Stimulated activated CD8-positive, alpha-beta memory T cell treated with anti-CD3 and anti-CD28 coated beads, Interleukin-12 subunit alpha, Interleukin-12 subunit beta, amount 100 ng/mL, for 4 hours (primary cell): Measurements from ENCODE around the gene VCAN.

Source experiments
- DNase-seq: peaks from one replicate; pipeline ENCODE4 v3.0.0-alpha.2; 2020; ENCODE audit warnings: low read depth

VCAN gene

DNA sequence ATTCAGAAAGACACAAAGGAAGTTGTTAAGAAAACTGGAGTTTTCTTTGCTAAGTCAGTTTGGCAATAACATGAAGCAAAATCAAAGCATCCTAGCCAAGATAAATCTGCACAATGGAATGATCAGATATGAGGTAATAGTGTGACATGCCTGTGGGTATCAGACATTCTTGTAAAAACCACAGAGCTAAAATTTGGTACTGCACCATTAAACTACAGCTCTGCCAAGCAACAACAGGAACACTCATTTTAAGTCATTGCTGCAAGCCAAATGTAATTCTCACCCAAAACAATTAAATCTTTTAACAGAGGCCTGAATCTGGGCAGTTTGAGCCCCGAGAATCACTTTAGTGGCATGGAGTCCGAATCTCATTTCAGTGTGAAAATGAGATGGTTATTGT lies 96.6 kb downstream of the VCAN start:
- DNase-seq: no peak

DNA sequence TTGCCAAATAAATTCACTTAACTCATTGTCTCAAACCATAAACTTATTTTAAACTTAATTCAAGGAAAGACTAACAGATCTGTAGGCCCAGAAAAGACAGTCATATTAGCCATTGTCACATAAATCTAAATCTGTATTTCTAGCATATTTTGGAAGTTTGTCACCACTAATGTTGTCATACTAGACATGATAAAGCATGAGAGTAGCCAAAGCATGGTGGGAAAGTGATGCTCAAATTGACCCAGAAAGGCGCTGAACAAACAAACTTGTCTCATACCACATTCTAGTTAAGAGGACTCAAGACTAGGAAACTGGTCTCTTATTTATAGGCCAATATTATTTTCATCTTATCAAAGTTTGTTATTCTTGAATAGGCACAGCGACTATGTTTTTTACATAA lies 99.4 kb downstream of the VCAN start:
- no peak for DNase-seq

DNA sequence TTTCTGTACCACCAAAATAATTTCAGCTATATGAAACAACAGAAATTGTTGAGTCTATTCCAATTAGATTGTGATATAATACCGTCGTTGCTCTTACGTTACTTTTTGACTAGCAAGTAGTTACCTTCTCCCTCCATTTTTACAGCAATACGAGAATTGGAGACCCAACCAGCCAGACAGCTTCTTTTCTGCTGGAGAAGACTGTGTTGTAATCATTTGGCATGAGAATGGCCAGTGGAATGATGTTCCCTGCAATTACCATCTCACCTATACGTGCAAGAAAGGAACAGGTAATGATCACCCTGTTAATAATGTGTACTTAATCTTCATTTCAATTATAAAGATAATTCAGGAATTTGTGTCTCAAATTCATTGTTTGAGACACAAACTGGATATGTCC lies 100.7 kb downstream of the VCAN start:
- DNase-seq: no peak

DNA sequence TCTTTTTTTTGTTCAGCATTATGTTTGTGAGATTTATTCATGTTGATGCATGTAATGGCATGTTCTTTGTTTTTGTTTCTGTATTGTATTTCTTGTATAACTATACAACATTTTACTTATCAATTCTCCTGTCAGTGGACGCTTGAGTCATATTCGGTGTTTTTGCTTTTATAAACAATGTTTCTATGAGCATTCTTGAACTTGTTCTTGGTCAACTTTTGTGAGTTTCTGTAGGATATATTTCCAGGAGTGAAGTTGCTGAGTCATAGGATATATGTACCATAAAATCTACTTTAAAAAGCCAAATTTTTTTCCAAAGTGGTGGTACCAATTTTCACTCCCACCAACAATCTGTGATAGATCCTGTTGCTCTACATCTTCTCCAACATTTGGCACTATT lies 104.8 kb downstream of the VCAN start:
- no peak for DNase-seq

DNA sequence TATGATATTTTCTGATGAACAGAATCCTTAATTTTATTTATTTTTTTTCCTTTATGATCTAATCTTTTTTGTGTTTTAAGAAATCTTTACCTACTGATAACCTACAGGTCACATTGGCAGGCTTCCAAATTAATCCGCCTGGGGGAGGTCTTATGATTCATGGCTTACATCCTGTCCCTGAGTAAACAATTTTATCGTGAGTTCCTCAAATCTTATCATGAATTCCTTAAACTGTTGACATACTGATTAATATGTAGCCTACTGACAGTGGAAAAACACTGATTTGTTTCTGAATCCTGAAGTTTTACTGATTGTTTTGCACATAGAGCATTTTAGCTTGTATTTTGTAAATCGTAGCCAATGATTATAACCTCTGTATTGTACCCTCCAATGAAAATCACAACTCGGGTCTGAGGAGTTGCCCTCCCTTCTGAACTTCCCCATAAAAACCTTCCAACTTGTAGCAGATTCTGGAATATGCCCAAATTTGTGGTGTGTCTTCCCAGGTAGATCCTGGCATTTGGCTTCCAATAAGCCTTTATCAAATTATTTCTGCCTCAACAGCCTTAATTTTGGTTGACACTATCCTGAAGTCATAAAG lies 105.6 kb downstream of the VCAN start:
- no peak for DNase-seq

DNA sequence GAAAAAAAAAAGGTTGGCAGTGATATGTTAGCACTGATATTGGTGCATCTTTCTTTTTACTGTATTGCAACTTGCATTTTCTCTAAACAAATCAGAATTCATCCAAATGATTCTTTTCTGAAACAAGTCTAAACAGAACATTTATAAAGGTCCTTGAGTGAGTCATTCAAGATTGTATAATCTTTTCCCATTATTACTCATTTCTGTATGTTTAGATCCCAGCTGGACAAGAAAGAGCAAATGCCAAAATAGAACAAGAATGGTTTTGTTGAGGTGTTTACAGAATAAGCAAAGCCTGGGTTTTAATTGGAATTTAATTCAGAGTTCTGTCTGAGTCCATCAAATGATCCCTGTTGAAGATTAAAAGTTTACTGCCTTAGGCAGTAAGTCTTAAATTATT lies 112.3 kb downstream of the VCAN start:
- DNase-seq: no peak

DNA sequence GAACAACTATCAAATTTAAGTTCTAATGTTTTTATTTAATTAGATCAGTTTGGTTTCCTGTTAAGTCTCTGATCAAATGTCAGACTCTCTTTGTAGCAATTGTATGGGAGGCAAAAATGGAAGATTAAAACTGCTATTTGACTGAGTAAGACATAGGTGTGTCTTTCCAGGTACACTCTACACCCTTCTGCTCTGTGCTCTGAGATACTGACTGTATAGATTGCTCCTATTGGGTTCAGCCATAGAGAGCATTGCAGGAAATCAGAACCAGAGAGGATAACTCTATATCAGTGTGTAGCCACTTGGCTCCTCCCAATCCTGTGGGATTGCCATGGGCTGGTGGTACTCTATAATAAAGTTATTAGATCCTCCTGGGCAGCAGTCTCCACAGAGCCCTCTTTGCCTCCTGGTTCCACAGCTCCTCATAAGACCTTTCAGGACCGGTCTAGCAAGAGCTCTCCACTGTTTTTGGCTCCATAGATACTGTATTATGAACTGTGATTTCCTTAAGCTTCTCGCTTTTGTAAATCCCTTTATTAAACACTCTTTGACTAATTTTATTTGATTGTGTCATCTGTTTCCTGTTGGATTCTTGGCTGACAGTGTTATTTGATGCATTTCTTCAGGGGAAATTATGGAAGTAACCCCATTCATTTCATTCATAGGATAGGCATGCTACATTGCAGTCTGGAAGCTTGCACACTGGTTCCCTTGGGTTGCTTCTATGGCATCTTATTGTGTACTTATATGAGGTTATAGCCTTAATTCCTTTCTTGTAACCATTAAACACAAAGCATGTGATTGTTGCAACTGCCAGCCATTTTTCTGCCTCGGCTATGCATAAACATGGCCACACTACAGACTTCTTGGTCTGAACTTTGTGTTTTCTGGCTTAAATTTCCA lies 115.6 kb downstream of the VCAN start:
- DNase-seq: no peak

DNA sequence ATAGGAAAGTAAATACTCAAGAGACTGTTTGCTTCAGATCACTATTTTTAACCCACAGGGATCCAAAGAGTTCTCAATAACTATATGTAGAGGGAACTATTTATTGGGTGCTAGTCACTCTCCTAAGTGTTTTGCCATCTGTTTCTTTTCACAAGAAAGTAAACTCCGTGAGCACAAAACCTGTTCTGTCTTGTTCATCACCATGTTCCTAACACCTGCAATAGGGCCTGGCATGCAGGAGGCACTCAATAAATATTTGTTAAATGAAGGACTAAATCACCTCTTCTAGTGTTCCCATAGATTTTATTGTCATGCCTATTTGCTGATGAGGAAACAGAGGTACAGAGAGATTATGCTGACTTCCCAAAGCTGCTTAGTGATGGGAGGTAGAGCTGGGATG lies 118.2 kb downstream of the VCAN start:
- DNase-seq: no peak

DNA sequence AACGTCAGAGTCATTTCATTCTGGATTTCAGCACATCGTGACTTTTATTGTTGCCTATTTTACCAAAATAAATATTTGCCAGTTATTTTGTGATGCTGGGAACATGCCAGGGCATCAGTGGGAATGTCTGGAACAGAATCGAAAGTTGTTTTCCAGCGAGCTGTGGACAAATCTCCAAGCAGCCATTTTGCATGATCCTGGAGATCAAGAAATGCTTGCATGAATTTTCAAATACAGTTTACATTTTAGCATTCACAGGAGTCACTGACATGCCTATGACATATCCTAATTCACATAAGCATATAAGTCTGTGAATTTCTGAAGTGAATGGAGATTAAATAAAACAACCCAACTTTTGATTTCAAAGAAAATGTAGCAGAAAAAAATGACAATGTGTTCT lies 119.4 kb downstream of the VCAN start:
- no peak for DNase-seq

DNA sequence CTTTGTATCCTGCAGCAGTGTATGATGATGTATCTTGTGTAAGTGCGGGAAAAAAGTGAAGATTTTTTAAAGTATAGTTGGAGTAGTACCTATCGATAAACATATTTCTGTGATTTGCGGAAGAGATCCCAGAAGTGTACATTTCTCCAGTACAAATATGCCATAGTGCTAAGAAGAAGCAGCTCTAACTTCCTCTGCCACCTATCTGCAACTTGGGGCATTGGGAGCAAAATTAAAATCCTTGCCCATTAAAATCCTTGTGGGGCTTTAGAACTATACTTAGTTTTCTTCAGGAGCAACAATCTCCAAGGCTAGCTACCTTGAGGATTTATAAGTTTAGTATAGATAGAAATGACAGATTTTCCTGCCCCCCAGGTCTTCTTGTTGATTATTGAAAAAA lies 123.7 kb downstream of the VCAN start:
- no peak for DNase-seq

DNA sequence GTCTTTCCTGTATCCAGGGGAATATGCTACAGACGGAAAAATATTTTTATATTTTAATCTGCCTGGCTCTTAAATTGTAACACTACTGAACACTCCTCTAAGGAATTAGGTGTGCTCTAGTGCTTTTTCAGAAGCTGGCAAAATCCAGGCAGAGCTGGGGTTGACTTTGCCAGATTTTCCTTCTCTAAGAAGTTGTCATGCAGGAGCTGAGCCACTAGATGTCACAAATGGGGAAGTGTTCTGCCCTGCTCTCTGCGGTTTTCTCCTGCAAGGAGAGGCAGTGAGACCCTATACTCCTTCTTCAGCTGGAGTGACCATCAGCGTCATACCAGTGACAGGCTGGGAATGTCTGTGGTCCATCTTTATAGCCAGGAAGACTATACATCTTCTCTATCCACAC lies 136.6 kb downstream of the VCAN start:
- no peak for DNase-seq

DNA sequence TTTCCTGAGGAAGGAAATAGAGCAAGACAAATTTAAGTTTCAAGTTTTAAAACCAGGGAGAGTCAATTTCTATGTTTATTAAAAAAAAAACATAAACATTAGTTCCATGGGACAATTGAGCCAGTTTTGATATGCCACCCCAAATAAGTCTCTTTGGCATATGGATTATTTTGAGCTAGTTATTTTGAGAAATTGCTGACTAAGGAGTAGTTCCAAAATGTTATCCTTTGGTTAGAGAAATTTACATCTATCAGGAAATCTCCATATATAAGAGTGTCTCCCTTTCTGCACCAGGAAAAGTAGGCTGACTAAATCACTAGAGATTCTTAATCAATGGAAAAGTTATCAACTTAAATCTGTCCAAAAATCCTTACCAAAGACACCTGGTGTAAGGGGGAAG lies 143.3 kb downstream of the VCAN start:
- no peak for DNase-seq

DNA sequence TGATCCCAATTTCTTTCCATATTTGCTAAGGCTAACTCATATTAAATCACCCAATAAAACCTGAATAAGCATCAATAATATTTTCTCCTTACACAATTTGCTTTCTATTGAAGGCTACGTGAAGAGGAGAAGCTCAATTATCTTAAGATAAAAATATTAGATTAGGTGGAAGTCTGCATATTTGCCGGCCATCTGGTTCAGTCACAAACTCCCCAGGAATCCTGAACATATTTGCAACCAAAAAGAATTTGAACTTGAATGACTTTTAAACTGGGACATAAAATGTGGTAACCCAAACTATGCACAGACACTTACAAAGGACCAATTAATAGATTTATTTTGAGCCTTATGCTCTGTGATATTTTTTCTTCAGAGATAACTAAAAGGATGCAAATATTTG lies 156.8 kb downstream of the VCAN start:
- no peak for DNase-seq
